DOHH2 (cell line): Measurements from ENCODE around the gene PIGT.

Source experiments
- H3F3A ChIP-seq: fragments of 200-600 bp; sonication (generic), shearing (Covaris generic); 2 replicates; pipeline ENCODE4 v1.6.0; 2016; ENCODE audit warnings: antibody characterized with exemption, mild to moderate bottlenecking; ENCODE audit not compliant: control insufficient read depth, insufficient read depth
- H3K27ac ChIP-seq: fragments of 200-600 bp; sonication (generic); 2 replicates; pipeline ENCODE4 v1.5.1; 2014; ENCODE audit warnings: low read depth, mild to moderate bottlenecking, low read length, moderate library complexity
- H3K27me3 ChIP-seq: fragments of 200-600 bp; sonication (generic); 2 replicates; pipeline ENCODE4 v1.6.1; 2014; ENCODE audit warnings: mild to moderate bottlenecking, low read length, mixed read lengths; ENCODE audit not compliant: control insufficient read depth
- H3K36me3 ChIP-seq: fragments of 200-600 bp; sonication (generic); 2 replicates; pipeline ENCODE4 v1.6.1; 2014; ENCODE audit warnings: mild to moderate bottlenecking, low read length, moderate library complexity, mixed read lengths; ENCODE audit not compliant: control insufficient read depth
- H3K4me1 ChIP-seq: fragments of 200-600 bp; sonication (generic); 2 replicates; pipeline ENCODE4 v1.6.1; 2014; ENCODE audit warnings: mild to moderate bottlenecking, low read length, mixed read lengths; ENCODE audit not compliant: control insufficient read depth
- H3K4me2 ChIP-seq: fragments of 200-600 bp; sonication (generic); 2 replicates; pipeline ENCODE4 v1.6.0; 2014; ENCODE audit warnings: mild to moderate bottlenecking, low read length, moderate library complexity
- H3K4me3 ChIP-seq: fragments of 200-600 bp; sonication (generic); 2 replicates; pipeline ENCODE4 v1.5.1; 2014; ENCODE audit warnings: mild to moderate bottlenecking, low read length, mixed read lengths
- H3K79me2 ChIP-seq: fragments of 200-600 bp; sonication (generic); 2 replicates; pipeline ENCODE4 v1.6.1; 2014; ENCODE audit warnings: mild to moderate bottlenecking, low read length, mixed read lengths; ENCODE audit not compliant: control insufficient read depth
- H3K9me2 ChIP-seq: fragments of 200-600 bp; sonication (generic); replicated peaks from 2 replicates; pipeline ENCODE4 v1.6.1; 2014; ENCODE audit warnings: mild to moderate bottlenecking, low read length, mixed read lengths; ENCODE audit not compliant: control insufficient read depth
- H3K9me3 ChIP-seq: fragments of 200-600 bp; sonication (generic); 2 replicates; pipeline ENCODE4 v1.6.1; 2014; ENCODE audit warnings: antibody characterized with exemption, low read length, mixed read lengths; ENCODE audit not compliant: control insufficient read depth, insufficient read depth
- H4K20me1 ChIP-seq: fragments of 200-600 bp; sonication (generic); 2 replicates; pipeline ENCODE4 v1.6.0; 2014; ENCODE audit warnings: low read depth, mild to moderate bottlenecking, antibody characterized with exemption, low read length, moderate library complexity; ENCODE audit not compliant: control insufficient read depth, insufficient read depth
- CTCF ChIP-seq: fragments of 200-600 bp; sonication (generic); IDR thresholded peaks from one replicate; pipeline ENCODE4 v1.5.1; 2014; ENCODE audit warnings: antibody characterized with exemption, mild to moderate bottlenecking, low read depth, low read length; ENCODE audit not compliant: poor library complexity, severe bottlenecking
- EZH2phosphoT487 ChIP-seq: fragments of 200-600 bp; sonication (generic); IDR thresholded peaks from 2 replicates; pipeline ENCODE4 v1.6.1; 2017; ENCODE audit warnings: borderline replicate concordance, mild to moderate bottlenecking, antibody characterized with exemption, low read length, moderate library complexity, mixed read lengths

PIGT gene

GRCh38 chr20:45410887-45411286 lies 5.1 kb upstream of the PIGT start:
- Histone ChIP-seq H3K9me3 (no peaks in the 10 kb centered on the region), H3K4me2 (no peak overlapping the region), H3K4me1 (peaks cover 33% of the 10 kb centered on the region), H3K4me3 (no peak overlapping the region), H3K9me2 (no peaks in the 10 kb centered on the region), H3K27ac (no peak overlapping the region), H4K20me1 (no peaks in the 10 kb centered on the region), H3K36me3 (no peaks in the 10 kb centered on the region), H3K79me2 (peaks cover 8% of the 10 kb centered on the region), H3F3A (peaks cover 2% of the 10 kb centered on the region; the same call in 1 of the 2 replicates), H3K27me3 (peaks cover 15% of the 10 kb centered on the region)
- TF ChIP-seq CTCF (no peak), EZH2phosphoT487 (no peak)

DNA sequence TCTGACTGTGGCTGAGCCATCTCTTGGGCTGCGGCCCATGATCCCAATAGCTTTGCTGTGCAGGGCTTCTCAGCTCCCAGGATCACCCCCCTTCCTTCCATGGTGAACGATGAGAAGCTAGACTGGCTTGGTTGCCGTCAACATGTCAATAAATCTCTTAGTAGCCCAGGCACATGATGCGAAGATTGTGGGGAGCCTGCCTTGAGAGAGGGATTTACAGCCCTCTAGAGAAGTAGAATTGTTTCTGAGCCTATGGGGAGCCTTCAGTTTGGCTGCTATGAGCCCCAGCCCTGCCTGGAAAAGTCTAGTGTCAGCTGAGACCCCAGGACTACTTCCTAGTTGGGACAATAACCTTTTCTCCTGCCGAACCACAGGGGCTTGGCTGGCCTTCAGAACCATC lies 3.3 kb upstream of the PIGT start:
- peaks cover 26% of the 10 kb centered on the region for H3K79me2 ChIP-seq
- H3K27me3 ChIP-seq = 0 out of 2 replicates have a peak, but pooled peaks cover under 1% of the 10 kb centered on the region
- H3K9me3 ChIP-seq = no peaks in the 10 kb centered on the region
- H3K9me2 ChIP-seq = no peaks in the 10 kb centered on the region
- TF ChIP-seq EZH2phosphoT487 = no peak
- TF ChIP-seq CTCF = no peak
- no peak overlapping the region for H3K27ac ChIP-seq
- H3K4me3 ChIP-seq = no peak overlapping the region
- peaks cover 2% of the 10 kb centered on the region; the same call in 1 of the 2 replicates for H3F3A ChIP-seq
- H3K36me3 ChIP-seq = peaks cover 6% of the 10 kb centered on the region; the same call in 1 of the 2 replicates
- no peak overlapping the region for H3K4me2 ChIP-seq
- H4K20me1 ChIP-seq = no peaks in the 10 kb centered on the region
- peaks cover 27% of the 10 kb centered on the region for H3K4me1 ChIP-seq

- H3K27me3 ChIP-seq = no peaks in the 10 kb centered on the region
- TF ChIP-seq CTCF (no peak), EZH2phosphoT487 (no peak)
- no peak overlapping the region for H3K27ac ChIP-seq
- peaks cover 2% of the 10 kb centered on the region; the same call in 1 of the 2 replicates for H3F3A ChIP-seq
- H3K4me1 ChIP-seq = peaks cover 35% of the 10 kb centered on the region
- H4K20me1 ChIP-seq = no peaks in the 10 kb centered on the region
- H3K4me3 ChIP-seq = no peak overlapping the region
- no peaks in the 10 kb centered on the region for H3K9me3 ChIP-seq
- peaks cover 34% of the 10 kb centered on the region for H3K79me2 ChIP-seq
- H3K4me2 ChIP-seq = no peak overlapping the region
- peaks cover 14% of the 10 kb centered on the region for H3K36me3 ChIP-seq
- no peaks in the 10 kb centered on the region for H3K9me2 ChIP-seq
Observed at GRCh38 chr20:45413479-45413878, 2.5 kb upstream of the PIGT start.
